NCI-H1694 (cell line): ENCODE measurements around the gene C1orf87.

ENCODE experiments used
- DNase-seq: peaks from one replicate; lab custom pipeline; 2025; lab: John Stamatoyannopoulos, UW

C1orf87 gene, protein sequence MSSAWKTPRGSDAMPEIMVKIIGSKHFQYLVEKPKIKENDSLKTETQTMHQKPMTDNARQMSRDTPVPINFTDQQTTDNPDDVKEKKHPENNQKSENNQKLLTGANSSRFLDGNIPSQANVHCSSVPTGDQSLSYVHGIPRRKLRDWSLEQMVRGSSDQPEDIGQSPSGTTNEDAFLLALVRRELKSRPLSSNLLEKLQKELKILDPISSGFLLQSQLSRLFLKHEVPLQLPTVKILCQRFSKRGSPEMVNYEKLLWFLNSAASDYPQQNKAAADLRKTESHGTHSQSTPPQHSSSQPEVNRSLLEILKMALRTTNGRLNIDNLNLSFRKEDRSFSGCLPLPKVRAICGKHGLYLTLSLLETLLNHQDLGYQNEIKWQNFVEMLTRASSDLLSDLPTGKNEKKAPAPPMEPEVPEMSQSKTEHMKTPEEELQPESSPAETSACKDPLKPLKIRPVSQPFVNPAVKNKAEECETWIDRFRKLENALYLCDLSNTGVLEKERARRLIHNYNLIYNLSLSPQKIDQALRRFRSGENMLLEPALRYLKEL

DNA sequence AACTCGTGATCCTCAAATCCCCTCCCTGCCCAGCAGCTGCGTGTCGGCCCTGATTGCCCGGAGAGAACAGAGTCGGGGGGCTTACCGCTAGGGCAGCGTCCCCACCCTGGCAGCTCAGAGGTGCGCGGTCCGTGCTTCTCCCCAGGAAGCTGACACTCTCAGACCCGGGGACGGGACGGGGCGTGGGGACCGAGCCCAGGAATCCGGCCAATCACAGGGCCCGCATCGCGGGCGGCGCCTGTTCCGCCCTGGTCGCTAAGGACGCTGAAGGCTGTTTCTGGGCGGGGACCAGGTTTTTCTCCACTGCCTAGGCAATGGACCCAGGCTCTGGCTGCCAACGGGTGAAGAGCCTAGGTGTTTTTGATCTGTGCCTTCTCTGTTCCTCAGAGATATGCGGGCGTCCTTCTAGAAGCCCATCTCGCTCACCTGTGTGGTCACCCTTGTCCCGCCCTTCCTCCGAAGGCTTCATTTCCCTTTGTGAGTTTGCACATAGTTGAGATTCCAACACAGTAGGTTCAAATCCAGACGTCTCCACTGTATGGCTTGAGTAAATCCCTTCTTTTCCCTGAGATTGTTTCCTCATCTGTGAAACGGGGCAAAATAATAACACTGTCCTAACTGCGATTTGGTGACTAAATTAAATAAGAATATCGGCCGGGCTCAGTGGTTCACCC, at the start of gene C1orf87:
Gene C1orf87, minus strand, starts transcription at position 166 of the 674 bp plus-strand sequence. CDS start 1,127 bp downstream, outside the sequence.
- no peak for DNase-seq

DNA sequence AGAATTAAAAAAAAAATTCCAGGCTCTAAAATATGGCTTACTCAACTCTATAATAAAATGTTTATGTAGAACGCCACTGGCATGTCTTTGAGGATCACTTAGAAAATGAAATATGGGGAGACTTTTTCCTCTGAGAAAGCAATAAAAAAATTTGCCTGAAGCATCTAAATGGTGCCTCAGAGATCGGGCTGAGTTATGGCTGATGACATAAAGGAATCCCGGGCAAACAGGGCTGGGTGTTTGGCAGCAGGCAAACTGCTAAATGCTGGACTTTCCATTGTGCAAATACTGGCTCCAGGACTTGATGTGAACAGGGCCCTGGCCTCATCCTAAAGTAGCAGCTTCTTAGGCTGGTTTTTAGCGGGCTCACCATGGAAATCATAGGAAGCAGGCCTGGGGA, 44.5 kb upstream of the C1orf87 start:
- DNase-seq: no peak

DNA sequence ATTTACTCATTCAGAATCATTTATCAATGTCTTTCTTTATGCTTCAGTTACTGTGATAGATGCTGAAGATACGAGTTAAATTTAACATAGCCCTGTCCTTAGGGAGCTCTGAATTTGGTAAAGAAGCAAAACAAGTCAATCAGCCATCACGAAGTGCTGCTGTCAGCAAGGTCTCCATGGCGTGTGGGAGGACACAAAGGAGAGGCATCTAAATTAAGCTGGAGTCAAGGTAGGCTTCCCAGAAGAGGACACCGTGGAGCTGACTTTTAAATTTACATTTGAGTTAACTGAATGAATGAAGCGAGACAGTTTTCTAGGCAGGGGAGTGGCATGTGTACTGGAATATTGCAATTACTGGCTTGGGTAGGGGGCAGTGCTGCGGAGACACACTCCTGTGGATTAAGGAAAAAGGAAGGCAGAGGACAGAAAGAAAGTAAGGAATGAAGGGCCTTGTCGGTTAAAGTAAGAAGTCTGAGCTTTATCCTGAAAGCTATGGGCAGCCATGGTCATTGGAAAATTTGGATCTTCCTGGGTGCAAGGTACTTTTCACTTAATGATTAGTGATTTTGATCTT, 41.3 kb upstream of the C1orf87 start:
- DNase-seq: no peak

DNA sequence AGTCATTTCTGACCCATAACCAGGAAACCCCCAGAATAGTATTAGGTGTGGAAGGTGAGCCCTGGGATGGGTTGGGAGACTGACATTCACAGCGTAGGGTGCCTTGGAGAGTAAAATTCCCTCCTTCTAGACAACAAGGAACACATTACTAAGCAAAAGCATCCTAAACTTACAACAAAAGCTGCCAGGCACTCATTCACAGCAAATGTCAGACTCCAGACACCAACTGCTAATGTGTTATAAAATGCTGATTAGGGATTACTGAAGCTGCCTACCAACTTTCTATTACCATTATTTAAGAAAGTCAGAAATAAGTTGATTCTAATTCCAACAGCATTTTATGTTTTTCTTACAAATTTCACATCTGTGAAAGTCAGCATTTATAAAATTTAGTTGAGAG, 40.0 kb upstream of the C1orf87 start:
- no peak for DNase-seq

DNA sequence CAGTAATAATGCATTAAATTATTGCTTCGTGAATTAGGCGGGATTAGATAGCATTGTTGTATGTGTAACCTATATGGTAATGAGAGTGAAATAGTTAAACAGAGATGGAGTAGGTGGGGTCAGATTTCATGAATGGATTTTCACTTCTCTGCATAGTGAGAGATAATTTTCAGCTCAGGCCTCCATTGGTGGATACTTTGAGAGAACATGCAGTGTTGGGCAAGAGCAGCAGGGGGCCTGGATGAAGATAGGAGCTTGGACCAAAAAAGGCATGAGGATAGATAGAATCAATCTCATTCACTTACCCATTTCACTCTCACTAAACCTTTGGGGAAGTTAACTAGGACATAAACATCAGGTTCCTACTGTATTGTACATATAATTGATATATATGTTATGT, 39.5 kb upstream of the C1orf87 start:
- no peak for DNase-seq

DNA sequence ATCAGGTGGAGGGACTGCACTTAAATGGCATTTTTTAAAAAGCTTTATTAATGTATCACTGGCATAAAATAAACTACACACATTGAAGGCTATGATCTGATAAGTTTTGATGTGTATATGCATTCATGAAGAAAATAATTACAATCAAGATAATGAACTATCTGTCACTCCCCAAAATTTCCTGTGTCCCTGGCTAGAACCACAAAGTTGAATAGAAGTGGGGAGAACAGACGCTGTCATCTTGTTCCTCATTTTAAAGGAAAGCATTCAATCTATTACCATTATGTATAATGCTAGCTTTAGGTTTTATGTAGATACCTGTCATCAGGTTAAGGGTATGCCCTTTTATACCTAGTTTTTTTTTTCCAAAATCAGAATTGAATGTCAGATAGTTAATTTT, 38.1 kb upstream of the C1orf87 start:
- DNase-seq: no peak

DNA sequence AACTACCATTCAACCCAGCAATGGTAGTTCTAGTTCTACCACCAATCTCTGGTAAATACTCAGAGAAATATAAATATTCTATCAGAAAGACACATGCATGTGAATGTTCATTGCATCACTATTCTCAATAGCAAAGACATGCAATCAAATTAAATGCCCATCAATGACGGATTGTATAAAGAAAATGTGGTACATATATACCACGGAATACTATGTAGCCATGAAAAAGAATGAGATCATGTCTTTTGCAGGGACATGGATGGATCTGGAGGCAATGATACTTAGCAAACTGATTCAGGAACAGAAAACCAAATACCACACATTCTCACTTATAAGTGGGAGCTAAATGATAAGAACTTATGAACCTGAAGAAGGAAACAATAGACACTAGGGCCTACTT, 37.5 kb upstream of the C1orf87 start:
- no peak for DNase-seq

DNA sequence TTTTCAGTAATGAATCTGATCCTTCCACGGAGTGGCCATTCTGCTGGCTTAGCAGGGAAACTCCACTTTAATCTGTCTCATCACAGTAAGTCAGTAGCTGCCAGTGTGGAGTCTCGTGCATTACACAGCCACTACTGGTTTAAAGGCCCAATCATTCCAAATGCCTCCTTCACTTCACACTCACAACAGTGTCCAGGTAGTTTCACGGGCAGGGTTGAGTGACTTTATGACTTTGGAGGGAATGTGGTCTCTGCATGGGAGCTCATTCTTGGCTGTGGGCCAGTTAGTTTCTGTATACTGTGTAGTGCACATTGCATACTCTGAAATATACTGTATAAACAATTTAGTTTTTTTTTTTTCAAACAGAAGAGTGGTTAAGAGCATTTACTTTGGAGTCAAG, 34.6 kb upstream of the C1orf87 start:
- DNase-seq: no peak

DNA sequence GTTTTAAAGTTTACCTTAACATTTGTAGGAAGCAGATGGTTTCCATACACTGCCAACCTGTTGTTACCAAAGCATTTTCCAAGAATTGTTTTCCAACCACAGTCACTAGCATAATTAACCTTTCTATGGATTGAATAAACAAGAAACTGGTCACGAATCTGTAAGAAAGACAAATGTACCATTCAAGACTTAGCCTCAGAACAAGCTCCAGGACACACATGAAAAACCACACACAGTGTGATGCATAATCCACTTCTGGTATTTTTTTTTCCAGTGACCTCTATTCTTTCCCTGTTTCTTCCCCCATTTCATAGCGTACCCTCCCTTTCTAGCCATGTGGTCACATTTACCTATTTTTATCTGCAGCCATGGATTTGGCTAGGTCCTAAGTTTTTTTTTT, 29.6 kb upstream of the C1orf87 start:
- no peak for DNase-seq

DNA sequence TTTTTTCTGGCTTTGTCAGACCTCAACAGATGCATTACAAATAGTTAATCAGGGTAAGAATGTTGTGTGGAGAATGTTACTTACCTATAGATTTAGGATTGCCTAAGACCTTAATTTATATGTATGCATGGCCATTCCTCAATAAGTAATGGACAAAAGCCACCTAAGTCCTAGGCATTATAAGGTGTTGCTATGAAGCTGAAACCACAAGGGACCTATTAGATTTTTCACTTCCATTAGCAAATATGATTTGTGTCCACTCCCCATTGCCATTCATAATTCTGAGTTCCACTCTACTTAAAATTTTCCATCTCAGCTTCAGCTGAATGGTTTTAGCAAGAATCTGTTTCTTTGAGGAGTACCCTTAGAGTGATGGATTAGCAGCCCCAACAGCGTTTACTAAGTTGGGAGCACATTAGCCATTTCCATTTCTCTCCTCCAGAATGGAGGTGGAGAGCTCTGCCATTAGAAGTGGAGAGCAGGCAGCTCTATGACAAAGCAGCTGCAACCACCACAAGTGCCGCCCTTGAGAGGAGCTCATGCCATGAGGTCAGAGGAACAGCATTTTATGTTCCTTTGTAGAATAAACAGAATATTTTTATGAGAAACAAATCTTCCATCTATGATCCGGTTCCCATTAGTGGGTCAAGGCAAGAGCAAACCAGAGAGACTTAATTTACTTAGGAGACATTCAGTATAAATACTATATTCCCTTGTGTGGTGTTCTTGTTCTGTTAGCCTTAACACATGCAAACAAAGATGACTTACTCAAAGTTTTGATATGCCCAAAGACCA, 28.9 kb upstream of the C1orf87 start:
- DNase-seq: no peak

DNA sequence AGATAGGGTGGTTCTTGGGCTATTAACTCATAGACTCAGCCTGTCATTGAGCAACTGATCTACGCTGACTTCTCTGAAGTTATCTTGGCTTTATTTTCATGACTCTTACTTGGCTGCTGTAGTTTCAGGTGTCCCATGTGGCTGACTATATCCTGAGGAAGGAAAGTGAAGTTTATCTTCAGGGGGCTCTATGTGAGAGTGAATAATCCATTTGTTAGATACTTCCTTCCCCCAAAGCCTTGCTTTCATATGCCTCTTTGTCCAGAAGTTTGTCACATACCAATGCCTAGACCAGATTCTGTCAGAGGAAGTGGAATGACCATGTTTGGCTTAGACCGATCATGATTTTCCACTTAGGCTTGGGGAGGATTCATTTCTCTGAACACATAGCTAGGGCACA, 27.9 kb upstream of the C1orf87 start:
- DNase-seq: no peak

DNA sequence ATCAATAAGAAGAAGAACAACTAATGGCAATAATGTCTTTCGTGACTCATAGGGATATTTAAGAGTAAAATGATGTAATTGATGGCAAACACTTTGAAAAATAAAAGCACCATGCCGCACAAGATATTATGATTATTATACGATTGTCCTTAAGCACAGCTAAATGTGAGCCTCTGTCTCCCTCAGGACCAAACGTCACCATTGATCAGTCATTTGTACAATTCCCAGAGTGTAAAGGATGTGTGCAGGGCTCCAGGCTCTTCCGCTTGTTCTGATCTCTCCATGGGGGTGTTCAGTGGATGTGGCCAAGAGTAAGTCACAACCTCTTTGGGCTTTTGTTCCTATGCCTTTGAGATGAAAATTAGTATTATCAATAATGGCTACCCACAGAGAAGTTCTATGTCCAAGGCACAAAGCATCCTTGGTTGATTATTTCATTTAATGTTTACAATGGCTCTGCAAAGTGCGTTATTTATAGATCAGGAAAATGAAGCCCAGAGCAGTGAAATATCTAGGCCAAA, 17.7 kb upstream of the C1orf87 start:
- DNase-seq: no peak

DNA sequence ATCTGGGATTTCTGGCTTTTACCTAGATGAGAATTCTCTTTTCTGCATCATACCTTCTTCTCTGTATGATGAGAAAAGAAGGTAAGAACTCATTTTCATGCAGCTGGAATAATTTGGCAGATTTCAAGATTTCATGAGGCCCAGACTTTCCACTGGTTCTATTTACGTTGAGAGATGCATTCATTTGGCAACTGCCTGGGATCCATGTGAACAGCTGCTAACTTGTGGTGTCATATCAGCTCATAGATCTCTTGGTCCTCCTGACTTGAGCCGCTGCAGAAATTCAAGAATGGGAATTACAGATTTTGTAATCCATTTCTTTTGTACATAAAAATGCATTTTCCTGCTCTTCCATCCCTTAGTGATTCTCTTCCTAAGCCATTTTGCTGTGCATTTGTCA, 17.1 kb upstream of the C1orf87 start:
- DNase-seq: no peak

DNA sequence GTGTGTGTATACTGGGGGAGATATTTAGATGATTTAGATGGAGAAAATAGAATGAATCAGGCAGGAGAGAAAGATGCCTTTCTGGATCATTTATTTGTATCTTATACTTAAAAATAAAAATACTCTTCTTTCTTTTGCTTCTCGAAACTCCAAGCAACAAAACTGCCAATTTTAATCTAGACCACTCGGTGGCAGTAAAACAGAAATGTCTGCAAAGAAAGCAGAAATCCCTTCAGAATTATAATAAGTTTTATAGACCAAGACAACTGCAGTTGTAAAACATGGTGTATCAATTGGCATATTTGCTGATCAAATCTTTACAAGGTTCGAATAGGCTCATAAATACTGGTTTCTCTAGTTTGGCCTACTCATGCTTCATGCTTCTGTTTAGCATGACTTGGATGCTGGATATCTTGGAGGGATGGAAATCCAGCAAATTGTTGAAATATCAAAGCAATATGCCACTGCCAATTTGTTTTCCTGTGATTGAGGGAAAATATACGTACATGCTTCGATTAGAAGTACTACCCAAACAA, 15.1 kb upstream of the C1orf87 start:
- no peak for DNase-seq

DNA sequence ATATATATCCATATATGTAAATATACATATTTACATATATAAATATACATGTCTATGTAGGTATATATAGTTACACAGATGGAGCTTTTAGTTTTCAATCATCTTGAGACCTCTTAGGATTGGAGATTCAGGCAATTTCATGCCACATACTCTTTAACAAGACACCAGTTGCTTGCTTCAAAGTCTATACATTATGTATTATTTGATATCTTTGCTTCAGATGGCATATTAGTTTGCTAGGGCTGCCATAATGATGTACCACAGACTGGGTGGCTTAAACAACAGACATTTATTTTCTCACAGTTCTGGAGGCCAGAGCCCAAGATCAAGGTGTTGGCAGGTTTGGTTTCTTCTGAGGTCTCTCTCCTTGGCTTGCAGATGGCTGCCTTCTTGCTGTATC, 14.1 kb upstream of the C1orf87 start:
- DNase-seq: no peak

DNA sequence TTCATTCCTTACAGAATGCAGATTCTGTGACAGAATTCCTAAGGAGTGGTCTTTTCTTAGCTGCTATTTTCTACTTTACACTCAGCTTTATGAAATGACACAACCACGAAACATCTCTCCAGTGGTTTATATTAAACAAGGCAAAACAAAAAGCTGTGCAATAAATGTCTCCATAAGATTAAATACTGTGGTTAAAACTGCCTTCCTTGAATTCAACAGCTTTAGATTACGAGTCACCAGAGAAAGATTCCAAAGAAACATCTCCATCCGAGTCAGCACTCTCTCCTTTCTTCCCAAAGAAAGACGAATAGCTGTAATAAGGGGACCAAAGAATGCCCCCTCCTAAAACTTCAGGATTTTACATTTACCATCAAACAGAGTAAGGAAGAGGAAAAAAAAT, 4.6 kb upstream of the C1orf87 start:
- no peak for DNase-seq

DNA sequence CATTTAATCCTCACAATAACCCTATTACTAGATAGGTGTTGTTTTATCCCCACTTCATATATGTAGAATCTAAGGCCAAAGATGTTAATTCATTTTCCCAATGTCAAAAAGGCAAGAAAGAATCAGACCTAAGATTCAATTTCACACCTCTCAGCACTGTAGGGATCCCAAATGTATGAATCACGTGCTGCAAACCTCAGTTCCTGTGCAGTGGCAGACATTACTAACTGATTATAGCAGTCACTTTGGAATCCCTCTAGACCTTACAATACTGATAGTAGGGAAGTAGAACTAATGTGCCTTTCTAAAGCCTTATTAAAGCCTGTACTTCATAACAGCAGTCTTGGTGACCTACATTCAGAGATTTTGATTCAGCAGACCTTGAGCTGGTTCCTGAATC, 2.3 kb downstream of the C1orf87 start:
- no peak for DNase-seq

DNA sequence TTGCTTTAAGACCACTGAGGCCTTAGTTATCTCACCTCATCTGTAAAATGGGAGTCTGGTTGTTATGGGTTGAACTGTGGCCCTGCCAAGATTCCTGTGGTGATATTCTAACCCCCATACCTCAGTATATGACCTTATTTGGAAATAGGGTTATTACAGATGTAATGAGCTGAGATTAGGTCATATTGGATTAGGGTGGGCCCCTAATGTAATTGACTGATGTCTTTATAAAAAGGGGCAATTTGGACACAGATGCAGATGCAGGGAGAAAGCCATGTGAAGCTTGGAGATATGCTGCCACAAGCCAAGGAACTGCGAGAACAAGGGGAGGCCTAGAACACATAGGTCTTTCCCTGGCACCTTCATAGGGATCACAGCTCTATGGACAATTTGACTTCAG, 3.9 kb downstream of the C1orf87 start:
- DNase-seq: no peak

DNA sequence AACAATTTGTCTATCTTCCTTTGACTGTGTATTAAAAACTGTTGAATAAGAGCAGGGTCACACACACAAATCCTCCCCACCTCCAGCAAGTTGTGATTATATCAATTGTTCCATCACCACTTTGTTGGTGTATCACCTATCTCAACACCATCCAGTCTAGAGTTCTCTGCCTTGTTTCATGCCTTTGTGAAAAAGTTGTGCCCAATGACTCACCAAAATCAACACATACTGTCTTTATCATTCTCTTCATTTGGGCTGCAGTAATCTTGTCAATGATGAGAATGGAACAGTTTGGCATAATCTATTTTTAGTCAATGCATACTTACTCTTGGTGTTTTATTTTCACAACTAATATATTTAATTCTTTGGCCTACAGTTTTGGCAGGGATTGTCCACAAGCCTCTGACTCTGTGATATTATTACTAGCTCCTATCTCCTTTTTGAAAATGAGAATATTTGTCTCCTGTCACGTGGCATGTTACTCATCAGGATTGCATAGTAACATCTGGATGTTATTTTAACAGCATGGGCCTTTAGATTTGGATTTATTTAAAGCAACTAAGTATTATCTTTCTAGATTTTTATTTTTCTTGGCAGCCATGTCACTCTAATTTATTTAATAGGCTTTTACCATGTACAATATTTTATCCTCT, 5.1 kb downstream of the C1orf87 start:
- DNase-seq: no peak

DNA sequence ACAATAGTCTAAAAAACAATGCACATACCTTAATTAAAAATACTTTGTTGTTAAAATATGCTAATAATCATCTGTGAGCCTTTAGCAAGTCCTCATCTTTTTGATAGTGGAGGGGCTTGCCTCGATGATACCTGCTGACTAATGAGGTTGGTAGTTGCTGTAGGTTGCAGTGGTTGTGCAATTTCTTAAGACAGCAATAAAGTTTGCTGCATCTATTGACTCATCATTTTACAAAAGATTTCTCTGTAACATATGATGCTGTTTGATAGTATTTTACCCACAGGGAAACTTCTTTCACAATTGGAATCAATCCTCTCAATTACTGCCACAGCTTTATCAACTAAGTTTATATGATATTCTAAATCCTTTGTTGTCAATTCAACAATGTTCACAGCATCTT, 7.6 kb downstream of the C1orf87 start:
- no peak for DNase-seq

DNA sequence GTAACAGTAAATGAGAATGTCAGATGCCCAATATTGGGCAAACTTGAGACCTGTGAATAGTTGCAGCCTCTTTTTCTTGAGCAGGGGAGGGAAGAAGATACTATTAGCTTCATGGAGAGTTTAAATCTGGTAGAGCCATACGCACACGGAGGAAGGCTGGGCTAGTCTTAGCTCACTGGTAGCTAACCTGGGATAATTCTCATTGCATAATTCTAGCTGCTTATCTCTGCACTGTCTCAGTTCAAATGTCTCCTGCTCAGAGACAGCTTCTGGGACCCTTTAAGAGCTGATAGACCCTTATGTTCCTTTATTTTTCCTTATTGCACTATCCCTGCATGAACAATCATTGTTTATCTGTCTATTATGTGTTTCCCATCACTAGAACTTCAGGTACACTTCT, 8.4 kb downstream of the C1orf87 start:
- no peak for DNase-seq
